Sigmoid colon (tissue), 7 donors: ENCODE data around the gene STUB1. TPM values are rescaled to one million over a fixed set of nuclear protein-coding genes. Genes with fewer than 3 reads are reported as not detected.

Experiments used
- DNase-seq: peaks from one replicate; pipeline ENCODE4 v3.0.0-alpha.2; 2019
- H3K27ac ChIP-seq, 4 donors: fragments of 200-600 bp; sonication (generic); one replicate each; pipeline ENCODE4 v1.5.1; 2016 to 2019; ENCODE audit warnings: mild to moderate bottlenecking in 1 of 4
- H3K27me3 ChIP-seq, 3 donors: fragments of 200-600 bp; sonication (generic); one replicate each; pipeline ENCODE4 v1.5.1; 2019; ENCODE audit warnings: mild to moderate bottlenecking in 1 of 3
- H3K36me3 ChIP-seq, 4 donors: fragments of 200-600 bp; sonication (generic); one replicate each; pipeline ENCODE4 v1.5.1; 2016 to 2019
- H3K4me1 ChIP-seq, 4 donors: fragments of 200-600 bp; sonication (generic); one replicate each; pipeline ENCODE4 v1.5.1; 2017 to 2019
- H3K4me3 ChIP-seq, 4 donors: fragments of 200-600 bp; sonication (generic); one replicate each; pipeline ENCODE4 v1.5.1; 2017 to 2019; ENCODE audit warnings: mild to moderate bottlenecking in 2 of 4, moderate library complexity in 1 of 4
- H3K9me3 ChIP-seq, 4 donors: fragments of 200-600 bp in 3 of 4; sonication (generic) in 3 of 4; one replicate each; pipeline versions ENCODE4 v1.5.1 to v1.6.1; 2013 to 2019
- EP300 ChIP-seq, 4 donors: sonication (generic); formaldehyde crosslinking; IDR thresholded peaks; one replicate each; pipeline ENCODE4 v1.6.1; 2017; ENCODE audit warnings: antibody characterized with exemption in 4 of 4
- POLR2A ChIP-seq, 2 donors: fragments of 450-650 bp; IDR thresholded peaks; one replicate each; pipeline ENCODE4 v1.6.1; 2016; ENCODE audit warnings: antibody characterized with exemption in 2 of 2, mild to moderate bottlenecking in 2 of 2, moderate library complexity in 2 of 2
- POLR2AphosphoS5 ChIP-seq, 4 donors: sonication (generic); formaldehyde crosslinking; IDR thresholded peaks; one replicate each; pipeline ENCODE4 v1.6.1; 2017; ENCODE audit warnings: antibody characterized with exemption in 4 of 4
- WGBS, 2 donors: extraction: QIAGEN DNeasy Blood & Tissue Kit; methylation state at CpG; one replicate each; pipeline ENCODE4 v1.1.7; 2013; 5-methylcytosine and 5-hydroxymethylcytosine counted together
- intact Hi-C: fragments of 100-400 bp; cut with DNase I; formaldehyde crosslinking; loops from one replicate; pipeline ENCODE4 v1.15.1; 2023
- polyA plus RNA-seq, 3 donors: library from polyadenylated mRNA; stranded (reverse); fragments of 200-250 nt; gene quantifications; one replicate each; pipeline ENCODE4 v1.2.3, GENCODE V29; 2013
- total RNA-seq, 4 donors: library from RNA; depleted of rRNA; stranded (reverse); fragments of >200 nt; gene quantifications; one replicate each; pipeline ENCODE4 v1.1.0, GENCODE V29; 2016
- TF ChIP-seq, protein P1 (sequence below), 4 experiments: fragments of 450-650 bp in 3 of 4; fragments of 200-600 bp in 1 of 4; IDR thresholded peaks; one replicate each; pipeline ENCODE4 v1.5.1; 2016 to 2019; ENCODE audit warnings: antibody characterized with exemption in 4 of 4, mild to moderate bottlenecking in 3 of 4, moderate library complexity in 2 of 4
- donor health status: healthy with polysubstance abuse.
- donor health status: Bipolar disorder and iron deficiency.
- donor health status: healthy.

The STUB1 gene
- total and polyA plus RNA-seq, 7 donors: 104 to 183 (median 136) TPM

DNA sequence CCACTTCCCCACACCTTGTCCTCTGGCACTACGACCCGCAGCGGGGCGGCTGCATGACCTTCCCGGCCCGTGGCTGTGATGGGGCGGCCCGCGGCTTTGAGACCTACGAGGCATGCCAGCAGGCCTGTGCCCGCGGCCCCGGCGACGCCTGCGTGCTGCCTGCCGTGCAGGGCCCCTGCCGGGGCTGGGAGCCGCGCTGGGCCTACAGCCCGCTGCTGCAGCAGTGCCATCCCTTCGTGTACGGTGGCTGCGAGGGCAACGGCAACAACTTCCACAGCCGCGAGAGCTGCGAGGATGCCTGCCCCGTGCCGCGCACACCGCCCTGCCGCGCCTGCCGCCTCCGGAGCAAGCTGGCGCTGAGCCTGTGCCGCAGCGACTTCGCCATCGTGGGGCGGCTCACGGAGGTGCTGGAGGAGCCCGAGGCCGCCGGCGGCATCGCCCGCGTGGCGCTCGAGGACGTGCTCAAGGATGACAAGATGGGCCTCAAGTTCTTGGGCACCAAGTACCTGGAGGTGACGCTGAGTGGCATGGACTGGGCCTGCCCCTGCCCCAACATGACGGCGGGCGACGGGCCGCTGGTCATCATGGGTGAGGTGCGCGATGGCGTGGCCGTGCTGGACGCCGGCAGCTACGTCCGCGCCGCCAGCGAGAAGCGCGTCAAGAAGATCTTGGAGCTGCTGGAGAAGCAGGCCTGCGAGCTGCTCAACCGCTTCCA lies 46.7 kb upstream of the STUB1 start:
- WGBS, 2 donors: 97% methylated on average over 74 of the region's 74 CpGs
- Histone ChIP-seq H3K27ac (no peak overlapping the region), H3K4me1 (peaks cover 0 to 53% (median 46%) of the 10 kb centered on the region in 4 donors), H3K36me3 (peaks cover 0 to 22% (median 13%) of the 10 kb centered on the region in 4 donors), H3K9me3 (no peaks in the 10 kb centered on the region), H3K4me3 (no peak overlapping the region), H3K27me3 (peaks cover 0 to 13% (median 0%) of the 10 kb centered on the region in 3 donors)
- intact Hi-C loops: no loop called here
- DNase-seq: no peak
- TF ChIP-seq EP300 (IDR thresholded peaks at IDR 0.05) (no peak), POLR2AphosphoS5 (IDR thresholded peaks at IDR 0.05) (no peak), POLR2A (IDR thresholded peaks at IDR 0.05) (no peak)

DNA sequence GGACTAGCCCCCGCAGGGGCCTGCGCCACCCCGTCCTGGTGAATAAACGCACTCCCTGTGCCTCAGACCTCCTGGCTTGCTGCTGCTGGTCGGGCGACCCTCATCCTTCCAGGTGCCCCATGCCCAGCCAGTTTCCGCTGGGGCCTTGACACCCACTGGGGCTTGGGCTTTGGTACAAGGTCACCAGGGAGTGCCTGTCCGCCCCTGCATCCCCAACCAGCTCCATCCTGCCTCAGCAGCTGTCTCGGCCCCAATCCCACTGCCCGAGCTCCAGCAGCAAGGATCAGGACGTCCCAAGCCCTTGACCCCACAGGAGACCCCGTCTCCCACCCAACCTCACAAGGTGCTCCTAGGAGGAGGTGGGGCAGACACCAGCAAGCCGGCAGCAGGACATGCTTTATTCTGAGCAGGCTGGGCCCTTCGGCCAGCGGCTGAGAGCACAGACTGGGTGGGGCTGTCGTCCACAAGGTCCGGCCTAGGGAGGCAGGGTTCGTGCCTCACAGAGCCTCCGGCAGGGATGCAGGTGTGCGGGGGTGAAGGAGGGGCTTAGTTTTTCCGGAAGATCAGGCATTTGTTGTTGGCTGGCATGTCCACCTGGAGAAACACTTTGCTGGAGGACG lies 46.0 kb upstream of the STUB1 start:
- TF ChIP-seq POLR2AphosphoS5 (IDR thresholded peaks at IDR 0.05) (no peak), POLR2A (IDR thresholded peaks at IDR 0.05) (no peak), EP300 (IDR thresholded peaks at IDR 0.05) (no peak)
- TF ChIP-seq, protein P1, sequence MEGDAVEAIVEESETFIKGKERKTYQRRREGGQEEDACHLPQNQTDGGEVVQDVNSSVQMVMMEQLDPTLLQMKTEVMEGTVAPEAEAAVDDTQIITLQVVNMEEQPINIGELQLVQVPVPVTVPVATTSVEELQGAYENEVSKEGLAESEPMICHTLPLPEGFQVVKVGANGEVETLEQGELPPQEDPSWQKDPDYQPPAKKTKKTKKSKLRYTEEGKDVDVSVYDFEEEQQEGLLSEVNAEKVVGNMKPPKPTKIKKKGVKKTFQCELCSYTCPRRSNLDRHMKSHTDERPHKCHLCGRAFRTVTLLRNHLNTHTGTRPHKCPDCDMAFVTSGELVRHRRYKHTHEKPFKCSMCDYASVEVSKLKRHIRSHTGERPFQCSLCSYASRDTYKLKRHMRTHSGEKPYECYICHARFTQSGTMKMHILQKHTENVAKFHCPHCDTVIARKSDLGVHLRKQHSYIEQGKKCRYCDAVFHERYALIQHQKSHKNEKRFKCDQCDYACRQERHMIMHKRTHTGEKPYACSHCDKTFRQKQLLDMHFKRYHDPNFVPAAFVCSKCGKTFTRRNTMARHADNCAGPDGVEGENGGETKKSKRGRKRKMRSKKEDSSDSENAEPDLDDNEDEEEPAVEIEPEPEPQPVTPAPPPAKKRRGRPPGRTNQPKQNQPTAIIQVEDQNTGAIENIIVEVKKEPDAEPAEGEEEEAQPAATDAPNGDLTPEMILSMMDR (IDR thresholded peaks at IDR 0.05): no peak
- peaks cover 0 to 13% (median 0%) of the 10 kb centered on the region in 3 donors for H3K27me3 ChIP-seq
- peaks cover 0 to 53% (median 46%) of the 10 kb centered on the region in 4 donors for H3K4me1 ChIP-seq
- no peak overlapping the region for H3K4me3 ChIP-seq
- peaks cover 0 to 21% (median 12%) of the 10 kb centered on the region in 4 donors for H3K36me3 ChIP-seq
- no peak overlapping the region for H3K27ac ChIP-seq
- intact Hi-C loops: no loop called here
- 91 to 93% methylated on average over 22 of the region's 22 CpGs for WGBS, 2 donors
- no peaks in the 10 kb centered on the region for H3K9me3 ChIP-seq
- no peak for DNase-seq

DNA sequence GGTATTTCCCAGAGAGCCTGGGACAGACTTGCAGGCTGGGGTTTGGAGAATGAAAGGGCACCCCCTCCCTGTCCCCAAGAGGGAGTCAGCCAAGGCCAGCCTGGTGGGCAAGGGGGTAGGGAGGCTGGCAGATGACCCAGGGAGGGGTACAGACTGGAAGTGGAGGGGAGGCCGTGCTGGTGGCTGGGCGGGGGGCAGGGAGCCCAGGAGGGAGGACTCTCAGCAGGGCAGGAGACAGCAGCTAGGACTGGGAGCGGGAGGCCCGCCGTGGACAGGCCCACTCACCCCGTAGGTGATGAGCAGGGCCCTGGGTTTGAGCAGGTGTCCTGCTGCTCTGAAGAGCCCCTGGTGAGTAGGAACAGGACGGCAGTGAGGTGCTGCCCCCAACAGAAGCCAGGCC lies 45.2 kb upstream of the STUB1 start:
- TF ChIP-seq, protein P1 (IDR thresholded peaks at IDR 0.05): no peak
- TF ChIP-seq POLR2A (IDR thresholded peaks at IDR 0.05) (no peak), EP300 (IDR thresholded peaks at IDR 0.05) (no peak), POLR2AphosphoS5 (IDR thresholded peaks at IDR 0.05) (no peak)
- Histone ChIP-seq H3K27ac (no peak overlapping the region), H3K9me3 (no peaks in the 10 kb centered on the region), H3K4me1 (peaks cover 0 to 44% (median 41%) of the 10 kb centered on the region in 4 donors), H3K36me3 (peaks cover 0 to 21% (median 12%) of the 10 kb centered on the region in 4 donors), H3K27me3 (peaks cover 0 to 13% (median 0%) of the 10 kb centered on the region in 3 donors), H3K4me3 (peak overlapping the region in 3 of 4 donors; percentile 64 to 98 (median 82))
- WGBS, 2 donors: 83 to 89% methylated on average over 7 of the region's 7 CpGs
- no peak for DNase-seq
- intact Hi-C loops: no loop called here

DNA sequence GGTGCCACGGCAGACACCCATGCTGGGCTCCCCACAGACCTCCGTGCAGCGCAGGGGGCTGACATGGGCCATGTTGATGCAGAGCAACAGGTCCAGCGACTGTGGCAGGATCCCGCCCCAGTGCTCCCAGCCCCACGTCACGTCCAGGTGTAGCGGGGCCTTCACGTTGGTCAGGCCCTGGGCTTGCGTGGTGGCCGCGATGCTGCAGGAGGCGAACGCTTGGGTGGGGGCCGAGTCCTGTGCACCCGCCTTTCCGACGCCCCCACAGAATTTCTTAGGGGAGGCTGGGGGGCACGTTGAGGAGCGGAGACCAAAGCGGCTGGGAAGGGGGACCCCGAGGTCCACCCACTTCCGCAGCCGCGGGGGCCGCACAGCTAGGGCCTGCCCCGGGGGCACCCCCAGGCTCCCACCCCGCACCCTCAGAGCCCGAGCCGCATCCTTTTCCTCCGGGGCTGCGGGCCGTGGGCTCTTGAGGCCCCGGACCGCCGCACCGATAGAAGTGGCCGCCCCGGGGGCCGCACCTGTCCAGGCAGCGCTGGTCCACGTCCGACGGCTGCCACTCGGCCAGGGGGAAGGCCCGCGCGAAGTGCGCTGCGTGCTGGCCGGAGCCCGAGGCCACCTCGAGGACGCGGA lies 44.5 kb upstream of the STUB1 start:
- intact Hi-C loops: loop anchor here (2.0 kb wide), 1 partner anchor 47 kb away; no protein-coding TSS in a partner anchor
- no peak for DNase-seq
- H3K27ac ChIP-seq: peak overlapping the region; percentile 89 to 99 (median 97)

More for the DNA sequence above, 44.5 kb upstream of the STUB1 start:
- peaks cover 0 to 21% (median 12%) of the 10 kb centered on the region in 4 donors for H3K36me3 ChIP-seq
- TF ChIP-seq, protein P1 (IDR thresholded peaks at IDR 0.05): no peak
- no peak for TF ChIP-seq POLR2A (IDR thresholded peaks at IDR 0.05)
- TF ChIP-seq POLR2AphosphoS5 (IDR thresholded peaks at IDR 0.05): no peak
- no peak for TF ChIP-seq EP300 (IDR thresholded peaks at IDR 0.05)
- 1 to 4% methylated on average over 55 of the region's 55 CpGs for WGBS, 2 donors
- H3K9me3 ChIP-seq: no peaks in the 10 kb centered on the region
- peak overlapping the region; percentile 64 to 98 (median 81) for H3K4me3 ChIP-seq
- peaks cover 0 to 13% (median 0%) of the 10 kb centered on the region in 3 donors for H3K27me3 ChIP-seq
- peaks cover 0 to 38% (median 34%) of the 10 kb centered on the region in 4 donors for H3K4me1 ChIP-seq
